HCT116 (cell line): ENCODE results near the gene BBS9.

ENCODE experiments used
- CTCF ChIP-seq, 3 experiments: fragments of 200-600 bp in 1 of 3; sonication (generic) in 1 of 3; IDR thresholded peaks in 2 of 3; conservative IDR thresholded peaks in 1 of 3; 2 replicates each; pipeline ENCODE4 v1.5.1; 2012 to 2017; ENCODE audit warnings: low read depth in 2 of 3, low read length in 2 of 3, antibody characterized with exemption in 1 of 3, borderline replicate concordance in 1 of 3, control low read depth in 1 of 3, mild to moderate bottlenecking in 1 of 3, mixed read lengths in 1 of 3, mixed run types in 1 of 3, moderate library complexity in 1 of 3; ENCODE audit not compliant: insufficient read depth in 1 of 3
- TF ChIP-seq, protein P1 (sequence below): IDR thresholded peaks from 2 replicates; pipeline ENCODE4 v1.6.1; 2012

GRCh38 chr7:33517191-33517590 lies 387.8 kb downstream of the BBS9 start:
- TF ChIP-seq CTCF (IDR thresholded peaks at IDR 0.05 in 2 of 3, conservative IDR thresholded peaks at IDR 0.05 in 1 of 3; ENCODE audit: borderline replicate concordance in 1 of 3, insufficient read depth in 1 of 3, low read depth in 2 of 3, low read length in 2 of 3), result no peak
- TF ChIP-seq, protein P1, sequence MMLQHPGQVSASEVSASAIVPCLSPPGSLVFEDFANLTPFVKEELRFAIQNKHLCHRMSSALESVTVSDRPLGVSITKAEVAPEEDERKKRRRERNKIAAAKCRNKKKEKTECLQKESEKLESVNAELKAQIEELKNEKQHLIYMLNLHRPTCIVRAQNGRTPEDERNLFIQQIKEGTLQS, result no peak
